DMS 273 (cell line): ENCODE data around the gene CTTN.

Source experiments
- DNase-seq: peaks from one replicate; lab custom pipeline; 2025; ENCODE audit not compliant: unreplicated experiment; lab: John Stamatoyannopoulos, UW

The CTTN gene

DNA sequence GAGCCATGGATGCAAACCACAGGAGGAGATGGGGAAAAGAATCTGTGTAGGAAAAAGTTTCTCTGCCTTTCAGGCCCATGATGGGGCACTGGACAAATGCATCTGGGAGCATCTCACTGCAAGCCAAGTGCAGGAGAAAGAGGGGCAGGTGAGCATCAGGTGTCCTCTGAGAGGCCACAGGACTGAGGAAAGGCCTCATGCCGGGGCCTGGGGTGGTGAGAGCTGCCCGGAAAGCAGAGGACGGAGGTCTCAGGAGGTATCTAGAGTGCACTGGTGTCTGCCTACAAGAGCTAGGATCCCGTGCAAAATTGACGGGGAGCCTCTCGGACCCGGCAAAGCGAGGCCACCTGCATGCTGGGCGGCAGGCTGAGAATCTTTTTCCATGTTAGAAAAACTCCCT is 73.9 kb downstream of the CTTN start:
- DNase-seq = no peak

DNA sequence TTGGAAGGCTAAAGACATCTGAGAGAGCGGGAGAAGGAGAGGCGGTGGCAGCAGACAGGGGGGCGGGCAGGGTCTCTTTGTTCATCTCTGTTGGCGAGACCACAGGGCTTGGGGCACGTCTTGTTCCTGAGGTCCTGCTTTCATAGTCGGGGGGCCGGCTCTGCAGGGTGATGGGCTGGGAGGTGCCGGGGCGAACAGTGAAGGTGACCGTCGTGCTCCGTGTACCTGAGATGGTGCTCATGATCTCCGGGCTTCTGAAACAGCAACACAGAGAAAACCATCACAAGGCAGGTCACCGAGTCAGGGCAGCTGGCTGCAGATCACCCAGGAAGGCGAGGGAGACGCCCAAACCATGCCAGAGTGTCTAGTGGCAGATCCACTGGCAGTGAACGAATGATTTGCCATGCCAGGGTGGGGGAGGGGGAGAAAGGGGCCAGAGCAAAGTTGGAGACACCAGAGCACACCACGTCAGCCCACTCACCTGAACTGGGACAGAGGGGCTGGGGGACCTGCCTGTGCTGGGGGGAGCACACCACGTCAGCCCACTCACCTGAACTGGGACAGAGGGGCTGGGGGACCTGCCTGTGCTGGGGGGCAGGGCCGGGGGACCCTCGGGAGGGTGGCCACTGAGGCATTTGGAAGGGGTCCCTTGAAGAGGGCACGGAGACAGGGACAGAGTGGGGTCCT is 75.0 kb downstream of the CTTN start:
- no peak for DNase-seq

DNA sequence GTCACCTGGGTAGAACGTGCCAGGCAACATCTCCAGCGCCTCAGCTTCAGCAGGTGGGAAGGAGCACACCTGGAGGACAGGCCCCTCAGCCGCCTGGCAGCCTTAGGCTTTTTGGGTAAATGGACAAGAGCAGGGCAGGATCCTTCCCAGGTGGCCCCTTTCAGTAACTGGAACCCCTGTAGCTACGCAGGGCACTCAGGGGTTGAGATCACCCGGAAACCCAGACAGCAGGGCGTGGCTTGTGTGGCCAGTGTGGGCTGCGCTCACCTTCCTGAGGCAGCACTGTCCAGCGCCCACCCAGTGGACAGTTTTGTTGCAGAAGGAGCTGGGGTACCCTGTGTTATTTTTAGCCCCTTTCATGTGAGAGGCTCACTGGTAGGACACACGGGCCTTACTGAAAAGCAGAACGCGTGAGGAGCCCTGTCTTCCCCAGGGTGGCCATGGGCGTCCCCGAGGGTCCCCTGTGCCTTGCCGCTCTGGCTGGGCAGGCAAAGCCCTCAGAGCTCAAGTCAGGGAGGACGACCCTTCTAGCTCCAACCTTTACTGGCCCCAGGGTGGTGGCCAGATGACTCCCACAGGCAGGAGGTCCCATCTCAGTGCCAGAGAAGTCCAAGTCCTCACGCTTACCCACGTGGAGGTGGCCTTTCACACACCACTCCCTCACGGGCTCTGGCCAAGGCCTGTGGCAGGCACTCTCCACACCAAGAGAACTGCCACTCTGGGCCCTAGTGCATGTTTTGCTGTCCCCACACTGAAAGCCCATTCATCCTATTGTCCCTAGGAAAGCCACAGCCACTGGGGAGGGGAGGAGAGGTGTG is 75.8 kb downstream of the CTTN start:
- DNase-seq = no peak

DNA sequence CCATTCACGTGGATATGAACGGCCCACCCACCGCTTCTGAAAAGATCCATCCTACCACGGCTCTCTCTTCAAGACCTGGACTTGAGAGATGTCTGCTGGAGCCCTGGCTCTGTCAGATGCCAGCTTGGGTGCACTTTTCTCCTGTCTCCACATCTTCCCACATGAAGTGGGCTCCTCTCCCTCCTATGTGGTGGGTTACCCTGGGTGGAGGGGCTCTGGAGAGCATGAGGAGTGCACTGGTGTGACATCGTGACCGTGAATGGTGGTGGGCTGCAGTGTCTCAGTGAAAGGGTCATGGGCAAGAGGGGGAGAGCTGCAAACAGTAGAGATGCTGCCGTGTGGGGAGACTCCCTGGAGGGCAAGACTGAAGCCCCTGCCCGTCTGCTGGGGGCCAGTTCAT is 76.4 kb downstream of the CTTN start:
- no peak for DNase-seq

DNA sequence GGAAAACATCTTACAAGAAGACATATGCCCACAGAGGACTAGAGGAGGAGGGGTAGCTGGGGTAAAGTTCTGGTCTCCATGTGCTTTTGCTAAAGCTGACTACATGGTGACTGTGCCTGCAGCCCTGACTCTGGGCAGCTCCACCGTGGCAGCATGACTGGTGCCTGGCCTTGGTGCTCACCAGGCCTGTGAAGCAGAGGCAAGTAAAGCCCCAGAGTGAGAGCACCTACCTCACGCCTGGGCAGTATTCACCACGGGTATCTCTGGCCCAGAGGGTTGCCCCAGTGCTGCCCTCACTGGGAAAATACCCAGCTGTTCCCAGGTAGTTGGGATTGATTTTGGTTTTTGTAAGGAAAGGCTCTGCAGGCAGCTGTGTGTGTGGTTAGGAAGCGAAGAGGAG is 78.3 kb downstream of the CTTN start:
- peak; percentile 10 for DNase-seq

DNA sequence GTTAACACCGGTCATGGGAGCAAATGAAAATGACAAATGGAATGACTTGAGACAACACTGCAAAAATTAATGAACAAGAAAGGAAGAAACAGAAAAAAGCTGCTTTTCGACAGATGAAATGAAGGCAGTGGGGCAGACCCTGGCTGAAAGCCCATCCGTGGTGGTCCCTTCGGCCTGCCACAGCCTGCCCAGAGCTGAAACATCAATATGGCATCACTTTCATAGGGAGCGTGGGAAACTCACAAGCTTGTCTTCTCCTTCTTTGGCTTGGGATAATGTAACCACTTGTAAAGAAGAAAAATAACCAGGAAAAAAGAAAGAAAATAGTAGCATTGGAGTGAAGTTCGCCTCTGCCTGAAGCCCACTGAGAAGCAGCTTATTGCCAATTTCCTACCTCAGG is 78.8 kb downstream of the CTTN start:
- peak; percentile 33 for DNase-seq

DNA sequence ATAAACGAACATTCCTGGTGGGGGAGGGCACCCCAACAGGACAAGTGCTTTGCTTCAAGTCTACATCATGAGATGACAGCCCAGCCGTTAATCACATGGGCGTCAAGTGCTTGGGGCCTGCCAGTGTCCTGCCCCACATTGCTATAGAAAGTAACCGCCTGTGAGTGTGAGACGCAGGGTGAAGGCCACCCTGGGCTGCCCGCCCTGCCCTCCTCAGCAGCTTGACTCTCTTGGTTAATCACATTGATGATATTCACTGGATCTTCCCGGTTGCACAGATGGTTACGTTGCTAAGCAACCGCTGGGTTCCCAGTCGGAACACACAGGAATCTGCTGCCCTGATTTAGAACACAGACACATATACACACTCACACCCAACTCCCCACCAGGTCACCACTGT is 79.3 kb downstream of the CTTN start:
- DNase-seq = peak; percentile 92

DNA sequence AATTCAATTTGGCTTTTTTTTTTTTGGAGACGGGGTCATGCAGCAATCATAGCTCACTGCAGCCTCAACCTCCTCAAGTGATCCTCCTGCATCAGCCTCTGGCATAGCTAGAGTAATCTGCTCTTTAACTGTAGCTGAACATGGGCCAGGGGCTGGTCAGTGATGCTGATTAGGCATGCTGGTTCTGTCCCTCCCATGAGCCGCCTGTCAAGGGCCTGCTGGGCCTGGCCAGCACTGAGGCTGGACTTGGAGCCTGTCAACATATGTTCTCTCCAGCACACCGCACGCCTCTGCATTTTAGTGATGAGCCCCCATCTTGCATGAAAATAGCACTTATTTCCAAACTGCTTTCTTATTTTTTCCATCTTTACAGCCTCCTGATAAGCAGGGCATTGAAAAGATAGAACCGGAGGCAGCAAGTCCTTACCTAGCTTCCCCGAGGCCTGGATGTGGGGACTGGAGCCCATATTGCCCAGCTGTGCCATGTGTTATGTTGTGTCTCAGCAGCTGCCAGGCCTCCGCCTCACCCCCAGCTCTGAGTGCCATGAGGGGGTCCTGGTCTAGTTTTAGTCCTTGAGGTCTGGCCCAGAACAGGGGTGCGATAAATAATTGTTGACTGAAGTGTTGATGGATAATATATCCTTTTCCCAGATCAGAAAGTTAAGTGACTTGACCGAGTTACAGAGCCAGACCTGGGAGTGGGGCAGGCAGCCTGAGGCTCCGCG is 80.0 kb downstream of the CTTN start:
- DNase-seq = peak; percentile 14

DNA sequence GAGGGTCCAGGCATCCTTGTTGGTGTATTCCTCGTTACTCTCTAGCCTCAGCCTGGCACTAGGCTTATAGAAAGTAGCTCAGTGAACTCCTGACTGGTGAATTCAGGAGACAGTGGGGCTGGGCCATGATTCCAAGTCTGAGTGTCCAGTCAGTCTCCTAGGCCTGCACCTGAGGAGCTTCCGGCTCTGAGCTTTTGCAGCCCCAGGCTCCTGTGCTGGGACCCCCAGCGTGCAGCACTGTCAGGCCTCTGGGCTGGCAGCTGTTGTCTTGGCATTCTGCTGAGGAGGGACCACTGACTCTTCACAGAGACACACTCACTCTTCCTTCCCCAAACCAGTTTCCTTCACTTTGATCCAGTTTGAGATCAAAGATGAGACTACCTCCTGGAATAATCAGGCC is 82.4 kb downstream of the CTTN start:
- no peak for DNase-seq

DNA sequence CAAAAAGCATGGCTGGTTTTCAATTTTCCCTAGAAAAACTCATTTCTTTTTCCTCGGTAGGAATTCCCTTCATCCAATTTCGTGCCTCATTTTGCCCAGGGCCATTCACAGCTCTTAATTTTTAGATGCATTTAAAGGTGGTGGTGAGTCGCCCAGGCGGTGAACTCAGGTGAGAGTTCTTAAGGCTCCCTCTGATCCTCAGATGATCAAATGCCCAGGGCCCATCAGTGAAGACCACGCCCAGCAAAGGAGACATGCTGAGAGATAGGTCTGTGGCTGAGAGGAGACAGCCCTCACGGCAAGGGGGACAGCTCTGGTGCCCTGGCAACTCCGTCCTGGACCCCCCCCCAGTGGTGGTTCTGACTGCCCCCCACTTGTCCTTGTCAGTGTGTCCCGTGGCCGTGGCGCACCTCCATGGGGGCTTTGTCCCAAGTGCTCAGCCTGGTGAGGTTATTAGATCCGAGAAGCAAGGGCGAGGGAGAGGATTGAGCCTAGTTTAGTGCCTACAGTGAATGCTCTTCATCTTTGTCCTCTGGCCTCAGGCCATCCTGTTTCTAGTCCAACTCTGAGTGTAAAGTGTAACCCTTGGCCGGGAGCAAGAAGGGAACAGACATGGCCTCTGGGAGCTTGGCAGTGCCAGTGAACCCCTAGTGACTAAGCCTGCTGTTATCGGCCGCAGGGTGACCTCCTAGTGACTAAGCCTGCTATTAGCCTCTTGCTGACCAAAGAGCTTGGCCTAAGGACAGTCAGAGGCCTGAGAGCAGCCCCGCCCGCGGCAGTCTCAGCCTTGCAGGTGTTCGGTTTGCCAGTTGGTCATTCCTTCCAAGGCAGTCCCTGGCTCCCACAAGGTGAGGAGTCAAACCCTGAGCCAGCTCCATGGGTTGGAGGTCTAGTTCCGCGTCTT is 83.5 kb downstream of the CTTN start:
- DNase-seq = no peak

DNA sequence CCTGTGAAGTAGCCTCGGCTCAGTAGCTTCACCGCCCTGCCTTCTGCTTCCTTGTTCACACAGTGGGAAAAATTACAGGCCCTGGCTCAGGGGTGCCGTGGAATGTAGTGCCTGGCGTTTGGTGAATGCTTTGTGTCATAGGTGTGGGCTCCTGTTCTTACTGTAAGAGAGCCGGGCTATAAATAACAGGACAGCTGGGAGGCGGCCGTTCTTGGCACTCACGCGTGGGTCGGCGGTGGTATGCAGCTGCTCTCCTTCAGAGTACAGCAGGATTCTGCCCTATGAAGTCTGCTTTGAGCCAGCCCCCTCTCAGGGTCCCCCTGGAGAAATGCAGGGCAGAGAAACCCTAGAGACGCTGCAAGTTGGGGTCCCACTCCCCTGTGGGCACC is 84.2 kb downstream of the CTTN start:
- peak; percentile 76 for DNase-seq

DNA sequence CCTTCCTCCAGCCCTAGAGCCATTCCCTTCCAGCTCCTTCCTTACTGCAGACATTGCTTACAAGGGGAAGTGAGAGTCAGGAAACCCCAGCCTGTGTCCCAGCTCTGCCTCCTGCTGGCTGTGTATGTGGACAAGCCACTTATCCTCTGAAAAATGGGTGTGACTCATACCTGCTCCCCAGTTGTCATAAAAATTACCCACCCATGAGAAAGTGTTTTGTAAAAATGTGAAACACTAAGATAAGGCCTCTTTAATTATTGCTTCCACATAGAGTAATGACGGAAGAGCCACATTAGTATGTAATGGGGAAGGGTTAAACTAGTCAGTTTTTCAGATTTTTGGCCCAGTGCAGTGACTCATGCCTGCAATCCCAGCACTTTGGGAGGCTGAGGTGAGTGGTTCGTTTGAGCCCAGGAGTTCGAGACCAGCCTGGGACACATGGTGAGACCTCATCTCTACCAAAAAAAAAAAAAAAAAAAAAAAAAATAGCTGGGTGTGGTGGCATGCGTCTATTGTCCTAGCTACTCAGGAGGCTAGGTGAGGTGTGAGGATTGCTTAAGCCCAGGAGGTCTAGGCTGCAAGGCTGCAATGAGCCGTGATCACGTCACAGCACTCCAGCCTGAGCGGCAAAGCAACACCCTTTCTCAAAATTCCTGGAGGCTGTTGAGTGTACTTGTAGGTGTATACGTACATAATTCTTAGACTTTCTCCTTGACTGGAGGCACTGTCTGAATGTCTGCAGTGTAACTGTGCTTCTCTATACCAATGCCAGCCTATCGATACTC is 84.9 kb downstream of the CTTN start:
- DNase-seq = peak; percentile 66

DNA sequence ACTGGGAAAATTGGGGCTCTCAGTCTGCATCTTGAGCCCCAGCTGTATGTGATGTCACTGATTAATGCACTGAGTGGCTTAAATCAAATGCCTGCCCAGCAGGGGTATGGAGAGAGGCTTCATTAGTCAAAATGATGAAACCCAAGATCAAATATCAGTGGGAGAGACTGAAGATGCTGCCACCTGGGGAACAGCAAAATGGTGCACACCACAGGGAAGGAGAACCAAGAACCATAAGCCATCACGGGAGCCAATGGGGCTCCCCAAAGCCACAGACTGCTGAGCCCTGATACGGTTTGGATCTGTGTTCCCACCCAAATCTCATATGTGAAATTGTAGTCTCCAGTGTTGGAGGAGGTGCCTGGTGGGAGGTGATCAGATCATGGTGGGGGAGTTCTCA is 85.6 kb downstream of the CTTN start:
- DNase-seq = peak; percentile 59

DNA sequence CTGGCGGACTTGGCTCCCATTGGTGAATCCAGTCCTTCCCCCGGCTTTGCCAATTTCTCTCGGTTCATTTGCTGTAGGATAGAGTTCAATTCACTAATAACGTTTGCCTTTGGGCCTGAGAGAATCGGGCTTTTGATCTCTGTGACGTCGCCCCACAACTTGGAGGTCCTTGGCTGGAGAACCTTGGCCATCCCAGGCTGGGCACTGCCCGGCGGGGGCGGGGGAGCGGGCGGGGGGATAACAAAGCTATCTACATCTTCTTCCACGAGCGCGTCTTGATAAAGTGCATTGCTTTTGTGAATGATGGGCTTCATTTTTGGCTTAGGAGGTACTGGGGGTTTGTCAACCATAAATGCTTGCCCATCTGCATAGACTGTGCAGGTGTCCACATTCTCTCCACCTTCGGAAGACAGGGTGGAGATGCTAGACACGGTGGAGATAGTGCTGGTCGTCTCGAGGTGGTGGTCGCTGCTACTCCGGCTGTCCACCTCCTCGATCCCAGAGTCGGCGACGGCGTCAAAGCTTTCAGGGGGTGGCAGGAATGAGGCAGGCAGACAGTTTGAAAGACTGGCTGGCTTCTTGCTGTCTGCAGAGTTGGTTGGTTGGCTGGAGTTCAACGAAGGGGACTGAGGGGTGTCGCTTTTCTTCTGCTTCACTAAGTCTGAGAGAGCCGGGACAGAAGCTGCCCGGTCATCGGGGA is 87.1 kb downstream of the CTTN start:
- DNase-seq = no peak

DNA sequence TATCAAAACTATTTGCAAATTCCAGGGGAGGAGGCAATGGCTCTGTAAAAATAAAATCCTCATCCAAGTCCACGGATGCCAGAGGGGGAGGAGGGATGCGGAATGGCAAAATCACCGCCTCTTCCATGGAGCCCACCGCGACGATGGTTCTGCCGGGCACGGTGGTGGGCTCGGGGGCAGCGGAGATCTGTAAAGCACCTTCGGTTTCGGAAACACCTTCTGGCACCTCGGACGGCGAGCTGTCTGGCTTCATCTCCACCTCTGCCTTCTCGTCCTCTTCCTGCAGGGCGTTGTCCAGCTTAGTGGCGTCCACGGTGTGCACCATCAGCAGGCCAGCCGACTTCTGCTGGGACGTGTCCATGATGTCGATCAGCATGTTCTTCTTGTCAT is 87.7 kb downstream of the CTTN start:
- DNase-seq = no peak
